A673 (cell line): ENCODE results near the gene COL20A1. TPM values are rescaled to one million over a fixed set of nuclear protein-coding genes. Genes with fewer than 3 reads are reported as not detected.

ENCODE experiments used
- BruUV-seq: library from RNA; stranded (reverse); fragments of 400-500 nt; replicated peaks from 2 replicates; lab custom pipeline; 2021; lab: Mats Ljungman, UMichigan
- CTCF ChIA-PET: fragments of 300-600 bp; sonication (Branson Sonifier 250); formaldehyde crosslinking; loops from one replicate; lab custom pipeline; 2022; ENCODE audit warnings: antibody characterized with exemption; lab: Charles Lee
- POLR2A ChIA-PET: fragments of 300-600 bp; sonication (Branson Sonifier 250); formaldehyde crosslinking; loops from one replicate; lab custom pipeline; 2022; ENCODE audit warnings: antibody characterized with exemption; ENCODE audit not compliant: low non-redundant PET; lab: Charles Lee
- DNase-seq: peaks from one replicate; pipeline ENCODE4 v3.0.0-alpha.2; 2015; ENCODE audit warnings: low spot score
- H3K27ac ChIP-seq: fragments of 200-600 bp; sonication (generic); 2 replicates; pipeline ENCODE4 v1.5.1; 2016; ENCODE audit warnings: mixed run types, low read depth, mild to moderate bottlenecking, mixed read lengths, antibody characterized with exemption, low read length; ENCODE audit not compliant: poor library complexity, severe bottlenecking
- H3K27me3 ChIP-seq: fragments of 200-600 bp; sonication (generic); replicated peaks from 2 replicates; pipeline ENCODE4 v1.6.1; 2017; ENCODE audit warnings: mixed run types, low read depth, mild to moderate bottlenecking, mixed read lengths, antibody characterized with exemption, low read length; ENCODE audit not compliant: insufficient read depth, poor library complexity
- H3K36me3 ChIP-seq: fragments of 200-600 bp; sonication (generic); 2 replicates; pipeline ENCODE4 v1.6.1; 2016; ENCODE audit warnings: mixed run types, mild to moderate bottlenecking, mixed read lengths, antibody characterized with exemption, low read length; ENCODE audit not compliant: insufficient read depth, poor library complexity, severe bottlenecking
- H3K4me1 ChIP-seq: fragments of 200-600 bp; sonication (generic); 2 replicates; pipeline ENCODE4 v1.6.1; 2017; ENCODE audit warnings: mixed run types, mild to moderate bottlenecking, mixed read lengths, antibody characterized with exemption, low read length; ENCODE audit not compliant: insufficient read depth, poor library complexity, severe bottlenecking
- H3K4me3 ChIP-seq: fragments of 200-600 bp; sonication (generic); 2 replicates; pipeline ENCODE4 v1.5.1; 2016; ENCODE audit warnings: low read depth, mixed run types, mild to moderate bottlenecking, mixed read lengths, low read length; ENCODE audit not compliant: poor library complexity, severe bottlenecking
- H3K9me3 ChIP-seq: fragments of 200-600 bp; sonication (generic); 2 replicates; pipeline ENCODE4 v1.6.1; 2016; ENCODE audit warnings: mixed run types, low read depth, mild to moderate bottlenecking, mixed read lengths, antibody characterized with exemption, low read length; ENCODE audit not compliant: poor library complexity, severe bottlenecking
- CTCF ChIP-seq: fragments of 300-800, 200-600 bp; sonication (generic); conservative IDR thresholded peaks from 2 replicates; pipeline ENCODE4 v1.5.1; 2017; ENCODE audit warnings: low read depth, mild to moderate bottlenecking, antibody characterized with exemption, low read length, moderate library complexity, mixed read lengths
- EZH2 ChIP-seq: fragments of 200-600 bp; sonication (generic); IDR thresholded peaks from 2 replicates; pipeline ENCODE4 v1.6.1; 2017; ENCODE audit warnings: borderline replicate concordance, low read depth, mild to moderate bottlenecking, mixed read lengths, antibody characterized with exemption, low read length; ENCODE audit not compliant: poor library complexity, severe bottlenecking
- intact Hi-C: fragments of 100-400 bp; cut with micrococcal nuclease; formaldehyde crosslinking; loops from one replicate; pipeline ENCODE4 v1.10.0; 2022; ENCODE audit not compliant: unreplicated experiment
- total RNA-seq: library from RNA; stranded (reverse); gene quantifications from 2 replicates; pipeline ENCODE4 v1.2.3, GENCODE V29; 2021

Gene COL20A1
- total RNA-seq, 1 experiment from 2014 or later = not detected

- Histone ChIP-seq H3K27ac (no peak overlapping the region), H3K27me3 (no peaks in the 10 kb centered on the region), H3K4me3 (no peak overlapping the region), H3K4me1 (peaks cover 7% of the 10 kb centered on the region), H3K9me3 (no peaks in the 10 kb centered on the region), H3K36me3 (no peaks in the 10 kb centered on the region)
- no TSS peak for BruUV-seq
- POLR2A ChIA-PET = no interaction called here
- DNase-seq = no peak
- no peak for TF ChIP-seq CTCF
- TF ChIP-seq EZH2 = no peak
- CTCF ChIA-PET = no interaction called here
- intact Hi-C loops = no loop called here
Measured at GRCh38 chr20:63350196-63350595, 57.2 kb downstream of the COL20A1 start.

GRCh38 chr20:63350597-63351325, 57.8 kb downstream of the COL20A1 start:
- no peak overlapping the region for H3K27ac ChIP-seq
- H3K4me1 ChIP-seq = peaks cover 2% of the 10 kb centered on the region
- TF ChIP-seq EZH2 = no peak
- no peak for TF ChIP-seq CTCF
- H3K36me3 ChIP-seq = no peaks in the 10 kb centered on the region
- DNase-seq = no peak
- no peaks in the 10 kb centered on the region for H3K9me3 ChIP-seq
- ChIA-PET POLR2A (no interaction called here), CTCF (no interaction called here)
- H3K4me3 ChIP-seq = no peak overlapping the region
- no peaks in the 10 kb centered on the region for H3K27me3 ChIP-seq
- intact Hi-C loops = no loop called here
- BruUV-seq = no TSS peak

GRCh38 chr20:63351326-63351700, 58.3 kb downstream of the COL20A1 start:
- no peak overlapping the region for H3K4me3 ChIP-seq
- no TSS peak for BruUV-seq
- no peaks in the 10 kb centered on the region for H3K9me3 ChIP-seq
- intact Hi-C loops = no loop called here
- H3K27ac ChIP-seq = no peak overlapping the region
- DNase-seq = no peak
- H3K27me3 ChIP-seq = no peaks in the 10 kb centered on the region
- H3K36me3 ChIP-seq = no peaks in the 10 kb centered on the region
- ChIA-PET CTCF (no interaction called here), POLR2A (no interaction called here)
- H3K4me1 ChIP-seq = no peaks in the 10 kb centered on the region
- TF ChIP-seq EZH2 (no peak), CTCF (no peak)
